ENCODE data around the gene SCN4B.

SCN4B gene

GRCh38 chr11:118128310-118128709 lies 24.3 kb downstream of the SCN4B start:
- DNase-seq: no peak

- no peak for DNase-seq
Measured at GRCh38 chr11:118126082-118126838, 26.4 kb downstream of the SCN4B start.

- no peak for DNase-seq
Measured at GRCh38 chr11:118124929-118125535, 27.6 kb downstream of the SCN4B start.

GRCh38 chr11:118120793-118121192 lies 31.8 kb downstream of the SCN4B start:
- no peak for DNase-seq

- DNase-seq: no peak
Measured at GRCh38 chr11:118117790-118118601, 34.6 kb downstream of the SCN4B start.

- DNase-seq: no peak
Measured at GRCh38 chr11:118115048-118115447, 37.6 kb downstream of the SCN4B start.

GRCh38 chr11:118114266-118114665 lies 38.4 kb downstream of the SCN4B start:
- no peak for DNase-seq

- no peak for DNase-seq
Measured at GRCh38 chr11:118112711-118113430, 39.8 kb downstream of the SCN4B start.

GRCh38 chr11:118111744-118112035 lies 40.9 kb downstream of the SCN4B start:
- no peak for DNase-seq

GRCh38 chr11:118111019-118111743 lies 41.4 kb downstream of the SCN4B start:
- no peak for DNase-seq

- DNase-seq: no peak
Measured at GRCh38 chr11:118109231-118109630, 43.4 kb downstream of the SCN4B start.

GRCh38 chr11:118108513-118108912 lies 44.1 kb downstream of the SCN4B start:
- DNase-seq: no peak

GRCh38 chr11:118106789-118107335 lies 45.8 kb downstream of the SCN4B start:
- no peak for DNase-seq

- no peak for DNase-seq
Measured at GRCh38 chr11:118105657-118106305, 46.8 kb downstream of the SCN4B start.

GRCh38 chr11:118104491-118104890 lies 48.1 kb downstream of the SCN4B start:
- DNase-seq: no peak

- no peak for DNase-seq
Measured at GRCh38 chr11:118102721-118103261, 49.8 kb downstream of the SCN4B start.

- no peak for DNase-seq
Measured at GRCh38 chr11:118100691-118101232, 51.9 kb downstream of the SCN4B start.

- no peak for DNase-seq
Measured at GRCh38 chr11:118099838-118100556, 52.6 kb downstream of the SCN4B start.

GRCh38 chr11:118098996-118099837 lies 53.4 kb downstream of the SCN4B start:
- DNase-seq: no peak

- DNase-seq: no peak
Measured at GRCh38 chr11:118095967-118096367, 56.7 kb downstream of the SCN4B start.

Measured in NCI-H774 (cell line).